Stomach (tissue), 9 donors: ENCODE results near the gene COL19A1. TPM values are rescaled to one million over a fixed set of nuclear protein-coding genes. Genes with fewer than 3 reads are reported as not detected.

Source experiments
- DNase-seq, 2 donors: peaks; one replicate each; pipeline versions ENCODE4 v3.0.0 to v3.0.0-alpha.2; 2013 to 2019
- H3K27ac ChIP-seq, 5 donors: fragments of 200-600 bp in 4 of 5; sonication (generic) in 4 of 5; one replicate each; pipeline ENCODE4 v1.5.1; 2013 to 2019; ENCODE audit warnings: mild to moderate bottlenecking in 1 of 5, moderate library complexity in 1 of 5
- H3K27me3 ChIP-seq, 3 donors: fragments of 200-600 bp; sonication (generic); one replicate each; pipeline ENCODE4 v1.5.1; 2017 to 2019; ENCODE audit warnings: mixed run types in 1 of 3
- H3K36me3 ChIP-seq, 4 donors: fragments of 200-600 bp; sonication (generic); 1 replicate in 3 of 4; 2 replicates in 1 of 4; pipeline ENCODE4 v1.5.1; 2016 to 2019
- H3K4me1 ChIP-seq, 4 donors: fragments of 200-600 bp; sonication (generic); one replicate each; pipeline ENCODE4 v1.5.1; 2016 to 2019
- H3K4me3 ChIP-seq, 4 donors: fragments of 200-600 bp; sonication (generic) in 3 of 4; one replicate each; pipeline ENCODE4 v1.5.1; 2016 to 2019; ENCODE audit warnings: mild to moderate bottlenecking in 1 of 4
- H3K9me3 ChIP-seq, 4 donors: fragments of 200-600 bp; sonication (generic); one replicate each; pipeline ENCODE4 v1.5.1; 2016 to 2019
- CTCF ChIP-seq, 7 experiments: fragments of 450-650 bp in 4 of 7; fragments of 200-600 bp in 3 of 7; sonication (generic) in 3 of 7; IDR thresholded peaks; one replicate each; pipeline ENCODE4 v1.5.1; 2016 to 2019; ENCODE audit warnings: antibody characterized with exemption in 7 of 7, control low read depth in 2 of 7, mild to moderate bottlenecking in 1 of 7
- EP300 ChIP-seq: sonication (generic); formaldehyde crosslinking; IDR thresholded peaks from one replicate; pipeline ENCODE4 v1.6.1; 2017; ENCODE audit warnings: antibody characterized with exemption
- POLR2A ChIP-seq, 4 donors: fragments of 450-650 bp; IDR thresholded peaks; one replicate each; pipeline ENCODE4 v1.6.1; 2016; ENCODE audit warnings: antibody characterized with exemption in 4 of 4, control low read depth in 2 of 4, mild to moderate bottlenecking in 1 of 4, moderate library complexity in 1 of 4
- POLR2AphosphoS5 ChIP-seq, 3 donors: sonication (generic); formaldehyde crosslinking; IDR thresholded peaks; one replicate each; pipeline ENCODE4 v1.6.1; 2016; ENCODE audit warnings: antibody characterized with exemption in 3 of 3
- WGBS, 5 donors: extraction: QIAGEN DNeasy Blood & Tissue Kit in 3 of 5; methylation state at CpG; one replicate each; pipeline versions ENCODE4 v1.1.5 to v1.1.7; 2013 to 2018; 5-methylcytosine and 5-hydroxymethylcytosine counted together
- intact Hi-C: fragments of 100-400 bp; cut with DNase I; formaldehyde crosslinking; loops from one replicate; pipeline ENCODE4 v1.15.1; 2023; ENCODE audit warnings: low total_unique reads
- polyA plus RNA-seq, 3 donors: library from polyadenylated mRNA; stranded (reverse); fragments of 200-250 nt; gene quantifications; one replicate each; pipeline ENCODE4 v1.2.3, GENCODE V29; 2013
- total RNA-seq, 5 donors: library from RNA; depleted of rRNA; stranded (reverse); fragments of >200 nt; gene quantifications; one replicate each; pipeline versions ENCODE4 v1.1.0 to v1.2.3, GENCODE V29; 2014 to 2016
- donor health status: healthy with polysubstance abuse.
- donor health status: Bipolar disorder and iron deficiency.
- donor health status: healthy.

Gene COL19A1
- total and polyA plus RNA-seq, 8 donors = 0.13 to 13.4 (median 2.5) TPM; not detected in 3

- 65 to 90% (median 71%) methylated on average over 1 of the region's 1 CpG for WGBS, 5 donors
- H3K4me3 ChIP-seq = no peak overlapping the region
- no peaks in the 10 kb centered on the region for H3K27me3 ChIP-seq
- no peaks in the 10 kb centered on the region for H3K9me3 ChIP-seq
- H3K27ac ChIP-seq = no peak overlapping the region
- TF ChIP-seq POLR2AphosphoS5 (IDR thresholded peaks at IDR 0.05) = no peak
- no peaks in the 10 kb centered on the region for H3K36me3 ChIP-seq
- intact Hi-C loops = no loop called here
- no peak for DNase-seq
- no peaks in the 10 kb centered on the region for H3K4me1 ChIP-seq
These were observed 23.2 kb upstream of the COL19A1 start for GRCh38 chr6:69843189-69843588.

DNA sequence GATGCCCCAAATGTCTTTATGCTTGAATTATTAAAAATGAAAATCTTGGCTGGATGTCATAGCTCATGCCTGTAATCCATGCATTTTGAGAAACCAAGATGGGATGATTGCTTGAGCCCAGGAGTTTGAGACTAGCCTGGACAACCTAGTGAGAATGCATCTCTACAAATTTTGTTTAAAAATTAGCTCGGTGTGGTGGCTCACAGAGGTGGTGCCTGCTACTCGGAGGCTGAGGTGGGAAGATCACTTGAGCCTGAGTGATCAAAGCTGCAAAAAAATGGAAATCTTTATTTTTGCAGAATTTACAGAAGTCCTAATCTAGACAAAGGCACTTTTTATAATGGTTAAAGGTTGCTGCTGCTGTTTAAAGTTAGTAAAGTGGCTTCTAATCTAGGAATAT lies 20.0 kb upstream of the COL19A1 start:
- Histone ChIP-seq H3K9me3 (no peaks in the 10 kb centered on the region), H3K4me3 (no peak overlapping the region), H3K4me1 (no peaks in the 10 kb centered on the region), H3K27me3 (no peaks in the 10 kb centered on the region), H3K36me3 (no peaks in the 10 kb centered on the region), H3K27ac (no peak overlapping the region)
- intact Hi-C loops = no loop called here
- DNase-seq = no peak
- 68 to 82% (median 76%) methylated on average over 2 of the region's 2 CpGs for WGBS, 5 donors
- no peak for TF ChIP-seq CTCF (IDR thresholded peaks at IDR 0.05)
- TF ChIP-seq POLR2AphosphoS5 (IDR thresholded peaks at IDR 0.05) = no peak
- no peak for TF ChIP-seq EP300
- TF ChIP-seq POLR2A (IDR thresholded peaks at IDR 0.05) = no peak

- no peaks in the 10 kb centered on the region for H3K9me3 ChIP-seq
- intact Hi-C loops = no loop called here
- no peak for TF ChIP-seq EP300
- TF ChIP-seq POLR2AphosphoS5 (IDR thresholded peaks at IDR 0.05) = no peak
- no peak for TF ChIP-seq POLR2A (IDR thresholded peaks at IDR 0.05)
- TF ChIP-seq CTCF (IDR thresholded peaks at IDR 0.05) = no peak
These were observed 19.4 kb upstream of the COL19A1 start for GRCh38 chr6:69846770-69847491.

DNA sequence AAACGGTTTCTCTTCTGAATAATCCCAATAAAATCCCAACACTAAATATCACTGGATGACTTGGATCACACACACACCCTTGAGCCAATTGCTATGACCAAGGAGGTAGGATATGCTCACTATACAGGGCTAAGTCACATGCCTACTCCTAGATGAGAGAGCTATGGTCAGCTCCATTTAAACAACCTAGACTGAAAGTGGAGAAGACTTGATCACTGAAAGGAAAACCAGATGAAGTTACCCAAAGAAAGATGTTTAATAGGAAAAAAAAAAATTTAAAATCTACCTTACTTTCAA lies 18.9 kb upstream of the COL19A1 start:
- no peaks in the 10 kb centered on the region for H3K27me3 ChIP-seq
- H3K36me3 ChIP-seq = no peaks in the 10 kb centered on the region
- no peak overlapping the region for H3K27ac ChIP-seq
- DNase-seq = no peak
- H3K4me3 ChIP-seq = no peak overlapping the region
- intact Hi-C loops = no loop called here
- peaks cover 0 to 3% (median 2%) of the 10 kb centered on the region in 4 donors for H3K9me3 ChIP-seq
- TF ChIP-seq POLR2AphosphoS5 (IDR thresholded peaks at IDR 0.05) (no peak), EP300 (no peak), CTCF (IDR thresholded peaks at IDR 0.05) (no peak), POLR2A (IDR thresholded peaks at IDR 0.05) (no peak)
- WGBS, 5 donors = 28 to 60% (median 46%) methylated on average over 1 of the region's 1 CpG
- H3K4me1 ChIP-seq = no peaks in the 10 kb centered on the region

More at GRCh38 chr6:69846770-69847491, 19.4 kb upstream of the COL19A1 start:
- no peaks in the 10 kb centered on the region for H3K4me1 ChIP-seq
- H3K36me3 ChIP-seq = no peaks in the 10 kb centered on the region
- 32 to 59% (median 44%) methylated on average over 2 of the region's 2 CpGs for WGBS, 5 donors
- H3K4me3 ChIP-seq = no peak overlapping the region
- no peaks in the 10 kb centered on the region for H3K27me3 ChIP-seq
- no peak overlapping the region for H3K27ac ChIP-seq
- DNase-seq = no peak

- Histone ChIP-seq H3K27ac (no peak overlapping the region), H3K9me3 (peaks cover 0 to 12% (median 8%) of the 10 kb centered on the region in 4 donors), H3K4me1 (no peaks in the 10 kb centered on the region), H3K4me3 (no peak overlapping the region), H3K36me3 (no peaks in the 10 kb centered on the region), H3K27me3 (no peaks in the 10 kb centered on the region)
- DNase-seq = no peak
- WGBS, 5 donors = 85 to 89% (median 87%) methylated on average over 4 of the region's 4 CpGs
- TF ChIP-seq EP300 = no peak
- TF ChIP-seq POLR2AphosphoS5 (IDR thresholded peaks at IDR 0.05) = no peak
- no peak for TF ChIP-seq CTCF (IDR thresholded peaks at IDR 0.05)
- intact Hi-C loops = no loop called here
These were observed 17.8 kb upstream of the COL19A1 start for GRCh38 chr6:69848552-69848951.
